T follicular helper cell (primary cell): ENCODE results near the gene ZBED6.
A peak's percentile ranks its signal among the peaks of the same experiment; 100 is the strongest.
"Not testable (repeated sequence)": the region's sequence is repeated elsewhere in the genome, so short reads cannot be mapped to it uniquely, and the experiment has no call there.

Experiments
- DNase-seq: peaks from one replicate; pipeline ENCODE4 v3.0.0-alpha.2; 2020; ENCODE audit warnings: low read depth
- total RNA-seq, 2 experiments: gene quantifications; one replicate each; lab custom pipeline; 2026; lab: John Stamatoyannopoulos, UW

ZBED6 gene
- total RNA-seq, result 0.65 to 1.2 reads per million in 2 experiments

GRCh38 chr1:203795441-203796235 is at the start of gene ZBED6, which contains the start of gene ZC3H11A:
Gene ZBED6 (plus strand): TSS chr1:203795623. CDS start chr1:203797523, 1,900 bp downstream.
Gene ZC3H11A (plus strand): TSS chr1:203795623. CDS start chr1:203817071, 21,448 bp downstream.
- DNase-seq, result peak; percentile 99

DNA sequence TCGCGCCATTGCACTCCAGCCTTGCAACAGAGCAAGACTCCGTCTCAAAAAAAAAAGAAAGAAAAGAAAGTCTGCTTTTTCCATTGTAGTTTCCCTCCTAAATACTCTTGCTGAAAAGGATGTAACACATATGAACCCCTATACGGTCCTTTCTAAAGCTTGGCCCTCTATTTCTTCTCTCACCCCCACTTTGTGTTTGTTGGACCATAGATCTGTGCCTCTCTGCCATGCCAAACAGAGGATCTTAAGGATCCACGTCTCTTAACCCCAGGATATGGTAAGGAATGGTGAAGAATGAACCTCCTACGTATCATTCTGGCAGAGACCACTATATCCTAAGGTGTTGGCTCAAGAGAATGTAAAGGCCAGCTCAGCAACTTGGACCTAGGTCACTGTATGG is 49.1 kb upstream of the ZBED6 start:
- DNase-seq, result no peak

DNA sequence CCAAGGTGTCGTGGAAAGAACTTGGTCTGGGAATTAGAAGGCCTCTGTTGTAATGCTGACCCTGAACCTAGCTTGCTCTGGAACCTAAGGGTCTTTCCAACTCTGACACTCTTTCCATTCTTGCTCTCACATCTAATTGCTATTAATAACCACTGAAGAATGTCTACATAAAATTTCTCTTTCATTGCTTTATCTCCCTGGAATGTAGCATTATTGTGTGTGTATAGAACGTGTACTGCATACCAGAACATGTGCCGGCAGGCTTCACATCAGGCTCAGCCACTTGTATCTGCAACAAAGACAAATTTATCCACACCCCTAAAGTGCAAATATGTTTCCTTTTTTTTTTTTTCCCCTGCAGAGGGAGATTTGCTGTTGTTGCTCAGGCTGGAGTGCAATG is 44.4 kb upstream of the ZBED6 start:
- no peak for DNase-seq

DNA sequence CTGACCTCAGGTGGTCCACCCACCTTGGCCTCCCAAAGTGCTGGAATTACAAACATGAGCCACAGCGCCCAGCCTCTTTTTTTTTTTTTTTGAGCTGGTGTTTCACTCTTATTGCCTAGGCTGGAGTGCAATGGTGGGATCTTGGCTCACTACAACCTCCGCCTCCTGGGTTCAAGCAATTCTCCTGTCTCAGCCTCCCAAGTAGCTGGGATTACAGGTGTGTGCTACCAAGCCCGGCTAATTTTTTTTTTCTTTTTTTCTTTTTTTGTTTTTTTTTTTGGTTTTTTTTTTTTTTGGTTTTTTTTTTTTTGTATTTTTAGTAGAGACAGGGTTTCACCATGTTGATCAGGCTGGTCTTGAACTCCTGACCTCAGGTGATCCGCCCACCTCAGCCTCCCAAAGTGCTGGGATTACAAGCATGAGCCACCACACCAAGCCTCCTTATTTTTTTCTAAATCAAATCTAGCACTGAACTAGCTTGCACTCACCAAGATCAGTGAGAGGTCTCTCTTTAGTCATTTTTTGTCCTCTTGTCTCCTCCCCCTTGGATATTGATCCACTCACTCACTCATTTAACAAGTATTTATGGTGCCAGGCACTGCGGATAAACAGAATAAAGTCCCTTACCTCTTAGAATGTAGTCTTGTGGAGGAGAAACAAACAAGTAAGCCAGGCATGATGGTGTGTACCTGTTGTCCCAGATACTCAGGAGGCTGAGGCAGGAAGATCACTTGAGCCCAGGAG is 43.6 kb upstream of the ZBED6 start:
- DNase-seq, result not testable (repeated sequence)

GRCh38 chr1:203754455-203754864 is 41.0 kb upstream of the ZBED6 start:
- no peak for DNase-seq

- DNase-seq, result no peak
These were observed 39.4 kb upstream of the ZBED6 start for GRCh38 chr1:203756036-203756435.

GRCh38 chr1:203758749-203759148 is 36.7 kb upstream of the ZBED6 start:
- not testable (repeated sequence) for DNase-seq

- DNase-seq, result no peak
These were observed 34.9 kb upstream of the ZBED6 start for GRCh38 chr1:203760506-203760905.

DNA sequence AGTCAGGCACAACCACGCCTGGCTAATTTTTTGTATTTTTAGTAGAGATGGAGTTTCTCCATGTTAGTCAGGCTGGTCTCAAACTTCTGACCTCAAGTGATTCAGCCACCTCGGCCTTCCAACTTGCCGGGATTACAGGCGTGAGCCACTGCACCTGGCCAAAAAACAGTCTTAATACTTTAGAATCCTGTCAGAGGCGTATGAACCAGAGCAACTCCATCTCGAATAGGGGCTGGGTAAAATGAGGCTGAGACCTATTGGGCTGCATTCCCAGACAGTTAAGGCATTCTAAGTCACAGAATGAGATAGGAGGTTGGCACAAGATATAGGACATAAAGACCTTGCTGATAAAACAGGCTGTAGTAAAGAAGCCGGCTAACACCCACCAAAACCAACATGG is 33.5 kb upstream of the ZBED6 start:
- DNase-seq, result not testable (repeated sequence)

DNA sequence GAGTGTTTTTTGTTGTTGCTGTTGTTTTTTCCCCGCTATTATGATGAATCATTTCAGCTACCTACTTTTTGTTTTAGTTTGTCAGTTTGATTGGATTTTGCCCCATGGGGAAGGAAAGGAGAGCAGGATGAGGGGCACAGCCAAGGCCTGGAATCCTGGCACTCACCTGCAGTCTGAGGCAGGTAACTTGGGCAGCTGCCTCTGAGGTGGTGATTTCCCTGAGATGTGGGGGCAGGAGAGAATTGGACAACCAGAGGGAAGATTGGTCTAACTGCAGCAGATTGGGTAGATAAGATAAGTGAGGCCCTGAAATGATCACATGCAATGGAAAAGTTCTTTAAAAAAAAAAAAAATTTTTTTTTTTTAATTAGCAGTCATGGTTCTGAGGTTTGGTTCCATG is 31.9 kb upstream of the ZBED6 start:
- no peak for DNase-seq

DNA sequence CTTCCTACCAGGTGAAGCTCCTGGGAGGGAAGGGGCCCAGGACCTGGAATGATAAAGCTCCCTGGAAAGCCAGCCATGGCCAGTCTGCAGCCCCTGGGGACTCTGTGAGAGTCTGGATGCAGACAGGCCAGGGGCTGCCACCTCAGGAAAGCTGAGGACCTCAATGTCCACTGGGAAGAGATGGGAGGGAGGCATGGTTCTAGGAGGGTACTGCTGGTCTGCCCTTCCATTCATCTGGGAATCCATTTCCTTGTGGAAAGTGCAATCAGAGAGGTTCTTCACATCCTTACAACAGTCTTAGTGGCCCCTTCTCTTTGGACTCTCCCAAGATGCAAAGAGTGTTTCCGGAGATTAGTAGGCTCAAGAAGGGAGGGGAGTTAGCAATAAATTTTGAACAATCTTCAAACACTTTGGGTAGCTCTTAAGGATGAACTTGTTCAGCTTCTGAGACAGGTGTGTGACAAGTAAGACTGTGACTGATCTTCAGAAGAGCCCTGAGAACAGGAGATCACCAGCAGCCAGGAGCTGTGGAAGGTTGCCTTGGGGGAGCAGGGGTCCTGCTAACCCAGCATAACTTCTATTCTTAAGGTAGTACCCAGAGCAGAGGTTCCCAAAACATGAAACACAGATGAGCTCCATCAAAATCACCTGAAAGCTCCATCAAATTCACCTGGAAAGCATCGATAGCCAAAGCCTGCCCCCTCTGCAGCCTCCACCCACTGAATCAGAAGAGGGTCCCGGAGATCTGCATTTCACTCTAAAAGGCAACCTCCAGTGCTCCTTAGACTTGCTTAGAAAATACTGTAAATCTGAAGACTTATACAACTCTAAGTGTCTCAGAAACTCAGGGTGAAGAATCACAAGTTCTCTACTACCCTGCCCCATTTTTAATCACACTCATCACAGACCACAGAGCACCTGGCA is 31.1 kb upstream of the ZBED6 start:
- no peak for DNase-seq

DNA sequence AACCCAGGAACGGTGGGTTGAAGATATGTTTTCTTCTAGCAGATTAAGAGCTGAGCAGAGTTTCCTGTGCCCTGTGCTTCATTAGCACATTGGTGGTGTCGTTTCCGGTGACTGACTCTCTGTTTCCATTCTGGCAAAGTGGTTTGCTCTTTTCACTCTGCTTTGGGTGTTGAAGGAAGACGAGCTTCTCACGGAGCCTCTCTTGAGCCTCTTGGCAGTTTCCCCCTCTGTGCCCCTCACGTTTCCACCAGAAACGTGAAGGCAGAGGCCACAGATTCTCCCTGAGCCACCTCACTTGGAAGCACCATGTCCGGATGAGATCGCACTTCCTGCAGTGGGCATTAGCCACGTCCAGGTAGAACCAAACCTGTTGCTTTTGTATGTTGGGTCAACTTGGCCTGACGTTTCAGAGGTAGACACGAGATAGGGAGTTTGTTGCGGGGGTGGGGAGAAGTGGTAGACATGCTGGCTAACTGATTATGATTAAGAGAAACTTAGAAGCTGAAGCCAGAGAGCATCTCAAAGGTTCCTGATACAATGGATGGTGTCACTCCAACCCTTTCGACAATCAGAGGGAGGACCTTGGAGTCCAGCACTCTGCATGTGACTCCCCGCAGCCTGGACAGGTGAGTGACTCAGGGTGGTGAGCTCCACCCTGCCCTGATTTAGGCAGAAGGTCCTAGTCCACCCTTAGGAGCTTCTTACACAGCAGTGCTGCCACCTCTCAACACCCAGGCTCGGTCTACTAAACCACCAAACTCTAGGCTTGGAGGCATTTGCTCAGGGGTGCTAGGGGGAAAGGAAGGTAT is 30.2 kb upstream of the ZBED6 start, which contains the start of gene LAX1:
LAX1 (plus strand) TSS at position 155 of the 809 bp plus-strand sequence; CDS start at position 538, 383 bp downstream.
- DNase-seq, result peak; percentile 68

GRCh38 chr1:203768256-203768655 is 27.2 kb upstream of the ZBED6 start:
- DNase-seq, result no peak

- DNase-seq, result no peak
These were observed 25.7 kb upstream of the ZBED6 start for GRCh38 chr1:203769505-203770343.

DNA sequence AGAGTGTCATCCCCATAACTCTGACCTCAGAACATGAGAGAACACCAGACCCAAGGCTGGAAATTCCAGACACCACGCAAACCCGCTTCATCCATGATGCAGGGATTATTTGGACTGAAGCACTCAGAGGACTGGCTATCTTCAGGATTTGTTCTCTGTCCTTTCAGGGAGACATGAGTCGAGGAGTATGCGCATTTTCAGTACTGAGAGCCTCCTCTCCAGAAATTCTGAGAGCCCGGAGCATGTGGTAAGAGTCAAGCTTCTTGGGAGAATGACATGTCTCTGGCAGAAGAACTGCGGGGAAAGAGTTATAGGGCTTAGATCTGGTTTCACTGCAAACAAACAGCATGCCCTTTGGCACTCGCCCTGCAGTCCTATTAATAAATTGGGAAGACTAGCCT is 23.5 kb upstream of the ZBED6 start:
- no peak for DNase-seq

GRCh38 chr1:203772836-203773235 is 22.6 kb upstream of the ZBED6 start:
- no peak for DNase-seq

DNA sequence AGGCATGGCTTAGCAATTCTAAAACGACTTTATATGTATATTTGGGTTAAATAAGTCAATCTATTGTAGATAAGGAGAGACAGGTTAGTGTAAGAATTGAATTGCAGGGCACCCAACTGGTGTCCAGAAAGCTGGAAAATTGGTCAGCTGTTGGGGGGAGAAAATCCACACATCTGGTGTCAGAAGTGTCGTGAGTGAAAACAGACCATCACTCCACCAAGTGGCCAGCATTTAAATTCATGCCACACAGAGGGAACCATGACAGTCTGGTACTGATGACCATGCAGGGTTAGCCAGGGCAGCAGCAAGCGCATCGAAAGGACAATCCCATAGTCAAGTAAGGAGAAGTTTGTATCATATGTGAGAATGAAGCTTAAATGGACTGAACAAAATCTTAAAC is 18.8 kb upstream of the ZBED6 start:
- no peak for DNase-seq

DNA sequence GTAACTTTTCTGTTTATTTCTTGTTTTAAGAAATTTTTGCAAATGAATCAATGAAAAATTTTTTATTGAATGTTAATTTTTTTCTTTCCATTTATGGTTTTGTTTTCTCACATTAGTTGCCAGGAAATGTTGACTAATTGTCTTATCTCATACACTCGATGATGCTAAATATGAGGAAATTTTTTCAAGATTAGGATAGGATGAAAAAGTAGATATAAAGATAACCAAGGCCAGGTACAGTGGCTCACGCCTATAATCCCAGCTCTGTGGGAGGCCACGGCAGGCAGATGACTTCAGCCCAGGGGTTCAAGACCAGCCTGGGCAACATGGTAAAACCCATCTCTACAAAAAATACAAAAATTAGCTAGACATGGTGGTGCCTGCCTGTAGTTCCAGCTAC is 17.8 kb upstream of the ZBED6 start:
- DNase-seq, result no peak

DNA sequence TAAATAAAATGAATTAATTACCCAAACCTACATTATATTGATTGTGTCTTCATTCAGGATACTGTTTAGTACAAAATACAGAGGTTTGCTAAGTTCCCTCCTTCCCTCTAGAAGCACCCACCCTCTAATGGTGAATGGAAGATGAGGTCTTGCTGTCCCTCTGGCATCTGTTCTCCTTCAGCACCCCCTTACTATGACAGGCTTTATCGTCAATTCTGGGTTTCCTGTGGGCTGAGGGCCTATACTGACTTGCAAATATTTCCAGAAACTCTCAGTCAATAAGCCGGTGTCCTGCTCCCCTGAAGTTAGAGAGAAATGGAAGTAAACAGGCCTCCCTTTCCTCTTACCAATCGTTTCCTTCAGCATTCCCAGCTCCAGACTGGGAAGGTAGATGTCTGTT is 17.3 kb upstream of the ZBED6 start:
- DNase-seq, result no peak

DNA sequence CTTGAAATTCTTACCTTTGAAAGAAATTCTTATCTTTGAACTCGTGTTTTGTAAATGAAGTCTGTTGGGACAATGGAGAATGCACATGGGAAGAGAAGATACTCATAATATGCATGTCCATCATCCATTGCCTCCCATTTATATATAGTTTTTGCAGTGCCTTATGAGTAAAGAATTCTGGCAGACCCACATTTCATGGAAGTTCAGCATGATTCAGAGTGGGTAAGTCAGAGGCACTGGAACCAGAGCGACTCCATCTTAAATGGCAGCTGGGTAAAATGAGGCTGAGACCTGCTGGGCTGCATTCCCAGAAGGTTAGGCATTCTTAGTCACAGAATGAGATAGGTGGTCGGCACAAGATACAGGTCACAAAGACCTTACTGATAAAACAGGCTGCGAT is 16.6 kb upstream of the ZBED6 start:
- DNase-seq, result no peak
